ENCODE data around the gene LMTK3. TPM values are rescaled to one million over a fixed set of nuclear protein-coding genes. Genes with fewer than 3 reads are reported as not detected.
A peak's percentile ranks its signal among the peaks of the same experiment; 100 is the strongest.

Gene LMTK3
- total and polyA plus RNA-seq, 2 experiments from 2014 or later: 1.6 to 11.8 TPM

DNA sequence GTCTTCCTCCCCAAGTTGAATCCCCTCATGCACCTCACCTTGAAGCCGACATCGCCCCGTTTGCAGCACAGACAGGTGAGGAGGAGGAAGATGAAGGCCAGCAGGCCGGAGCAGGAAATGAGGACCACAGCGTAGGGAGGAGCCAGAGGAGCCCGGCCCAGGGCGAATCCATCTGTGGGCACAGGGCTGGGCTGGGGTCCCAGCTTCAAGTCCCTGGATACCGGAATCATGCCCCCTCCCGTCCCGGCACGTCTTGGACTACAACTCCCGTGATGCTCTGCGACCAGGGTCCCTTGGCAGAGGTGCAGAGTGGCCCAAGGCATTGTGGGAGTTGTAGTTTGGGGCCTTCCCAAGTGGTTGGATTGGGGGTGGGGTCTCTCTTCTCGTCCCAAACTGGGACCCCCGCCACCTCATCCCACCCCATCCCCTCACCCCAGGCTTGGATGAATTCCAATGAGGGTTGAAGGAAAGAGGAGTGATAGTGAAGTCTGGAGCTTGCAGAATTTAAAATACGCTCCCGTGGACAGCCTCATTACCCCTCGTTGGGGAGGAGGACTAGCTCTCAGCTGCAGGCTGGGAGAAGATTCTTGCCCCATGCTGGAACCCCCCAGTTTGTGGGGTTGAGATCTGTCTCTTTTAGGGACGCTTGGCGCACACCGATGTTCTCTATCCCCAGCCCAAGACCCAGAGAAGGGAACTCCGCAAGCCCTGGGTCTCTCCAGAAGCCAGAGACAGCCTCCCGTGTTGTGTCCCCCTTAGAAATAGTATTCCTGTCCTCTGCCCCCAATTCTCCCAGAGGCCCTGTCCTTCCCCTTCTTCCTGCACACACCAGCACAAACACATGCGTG, 990 bp downstream of the LMTK3 start:
- Histone ChIP-seq H3K9me2 (ENCODE audit: insufficient read depth) (no peaks in the 10 kb centered on the region), H3K27me3 (ENCODE audit: insufficient read depth) (peaks cover 11% of the 10 kb centered on the region), H3K27ac (ENCODE audit: low read depth) (no peak overlapping the region), H3K4me2 (peak overlapping the region; percentile 99), H3K36me3 (ENCODE audit: insufficient read depth) (no peaks in the 10 kb centered on the region), H3K79me2 (replicated peaks; ENCODE audit: insufficient read depth) (no peaks in the 10 kb centered on the region), H3K4me3 (peak overlapping the region; percentile 86), H4K20me1 (replicated peaks; ENCODE audit: insufficient read depth) (no peaks in the 10 kb centered on the region), H3K4me1 (ENCODE audit: insufficient read depth) (no peaks in the 10 kb centered on the region), H2AFZ (peak overlapping the region; percentile 96), H3F3A (replicated peaks; ENCODE audit: low read depth) (peaks cover 9% of the 10 kb centered on the region; the same call in 1 of the 2 replicates)
- TF ChIP-seq, protein P1, sequence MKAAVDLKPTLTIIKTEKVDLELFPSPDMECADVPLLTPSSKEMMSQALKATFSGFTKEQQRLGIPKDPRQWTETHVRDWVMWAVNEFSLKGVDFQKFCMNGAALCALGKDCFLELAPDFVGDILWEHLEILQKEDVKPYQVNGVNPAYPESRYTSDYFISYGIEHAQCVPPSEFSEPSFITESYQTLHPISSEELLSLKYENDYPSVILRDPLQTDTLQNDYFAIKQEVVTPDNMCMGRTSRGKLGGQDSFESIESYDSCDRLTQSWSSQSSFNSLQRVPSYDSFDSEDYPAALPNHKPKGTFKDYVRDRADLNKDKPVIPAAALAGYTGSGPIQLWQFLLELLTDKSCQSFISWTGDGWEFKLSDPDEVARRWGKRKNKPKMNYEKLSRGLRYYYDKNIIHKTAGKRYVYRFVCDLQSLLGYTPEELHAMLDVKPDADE (IDR thresholded peaks at IDR 0.05): peak; percentile 95
- TF ChIP-seq CREB1 (CRISPR knock-in tag; IDR thresholded peaks at IDR 0.05; ENCODE audit: low read depth): 0 out of 2 replicates have a peak, but pooled peaks have one; percentile 16
- no peak for TF ChIP-seq JUNB (IDR thresholded peaks at IDR 0.05; ENCODE audit: unreplicated experiment)
- no peak for TF ChIP-seq EZH2 (IDR thresholded peaks at IDR 0.05; ENCODE audit: low read depth, unreplicated experiment)
- TF ChIP-seq, protein P2, sequence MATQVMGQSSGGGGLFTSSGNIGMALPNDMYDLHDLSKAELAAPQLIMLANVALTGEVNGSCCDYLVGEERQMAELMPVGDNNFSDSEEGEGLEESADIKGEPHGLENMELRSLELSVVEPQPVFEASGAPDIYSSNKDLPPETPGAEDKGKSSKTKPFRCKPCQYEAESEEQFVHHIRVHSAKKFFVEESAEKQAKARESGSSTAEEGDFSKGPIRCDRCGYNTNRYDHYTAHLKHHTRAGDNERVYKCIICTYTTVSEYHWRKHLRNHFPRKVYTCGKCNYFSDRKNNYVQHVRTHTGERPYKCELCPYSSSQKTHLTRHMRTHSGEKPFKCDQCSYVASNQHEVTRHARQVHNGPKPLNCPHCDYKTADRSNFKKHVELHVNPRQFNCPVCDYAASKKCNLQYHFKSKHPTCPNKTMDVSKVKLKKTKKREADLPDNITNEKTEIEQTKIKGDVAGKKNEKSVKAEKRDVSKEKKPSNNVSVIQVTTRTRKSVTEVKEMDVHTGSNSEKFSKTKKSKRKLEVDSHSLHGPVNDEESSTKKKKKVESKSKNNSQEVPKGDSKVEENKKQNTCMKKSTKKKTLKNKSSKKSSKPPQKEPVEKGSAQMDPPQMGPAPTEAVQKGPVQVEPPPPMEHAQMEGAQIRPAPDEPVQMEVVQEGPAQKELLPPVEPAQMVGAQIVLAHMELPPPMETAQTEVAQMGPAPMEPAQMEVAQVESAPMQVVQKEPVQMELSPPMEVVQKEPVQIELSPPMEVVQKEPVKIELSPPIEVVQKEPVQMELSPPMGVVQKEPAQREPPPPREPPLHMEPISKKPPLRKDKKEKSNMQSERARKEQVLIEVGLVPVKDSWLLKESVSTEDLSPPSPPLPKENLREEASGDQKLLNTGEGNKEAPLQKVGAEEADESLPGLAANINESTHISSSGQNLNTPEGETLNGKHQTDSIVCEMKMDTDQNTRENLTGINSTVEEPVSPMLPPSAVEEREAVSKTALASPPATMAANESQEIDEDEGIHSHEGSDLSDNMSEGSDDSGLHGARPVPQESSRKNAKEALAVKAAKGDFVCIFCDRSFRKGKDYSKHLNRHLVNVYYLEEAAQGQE (IDR thresholded peaks at IDR 0.05; ENCODE audit: unreplicated experiment): no peak
- no peak for TF ChIP-seq STAT1 (IDR thresholded peaks at IDR 0.05; ENCODE audit: unreplicated experiment)
- Mint-ChIP-seq H3K27me3 (ENCODE audit: insufficient read depth, low read depth, poor library complexity) (peaks cover 22% of the 10 kb centered on the region), H3K27ac (0 out of 2 replicates have a peak overlapping the region, but pooled peaks have one; percentile 34), H3K36me3 (ENCODE audit: low read depth) (peaks cover 5% of the 10 kb centered on the region; the same call in 2 of the 3 replicates), H3K4me1 (peaks cover 17% of the 10 kb centered on the region), H3K9me3 (no peaks in the 10 kb centered on the region), H3K4me3 (peak overlapping the region; percentile 83)
- DNase-seq (ENCODE audit: low spot score) (peak; percentile 92), ATAC-seq (peak; percentile 49)

DNA sequence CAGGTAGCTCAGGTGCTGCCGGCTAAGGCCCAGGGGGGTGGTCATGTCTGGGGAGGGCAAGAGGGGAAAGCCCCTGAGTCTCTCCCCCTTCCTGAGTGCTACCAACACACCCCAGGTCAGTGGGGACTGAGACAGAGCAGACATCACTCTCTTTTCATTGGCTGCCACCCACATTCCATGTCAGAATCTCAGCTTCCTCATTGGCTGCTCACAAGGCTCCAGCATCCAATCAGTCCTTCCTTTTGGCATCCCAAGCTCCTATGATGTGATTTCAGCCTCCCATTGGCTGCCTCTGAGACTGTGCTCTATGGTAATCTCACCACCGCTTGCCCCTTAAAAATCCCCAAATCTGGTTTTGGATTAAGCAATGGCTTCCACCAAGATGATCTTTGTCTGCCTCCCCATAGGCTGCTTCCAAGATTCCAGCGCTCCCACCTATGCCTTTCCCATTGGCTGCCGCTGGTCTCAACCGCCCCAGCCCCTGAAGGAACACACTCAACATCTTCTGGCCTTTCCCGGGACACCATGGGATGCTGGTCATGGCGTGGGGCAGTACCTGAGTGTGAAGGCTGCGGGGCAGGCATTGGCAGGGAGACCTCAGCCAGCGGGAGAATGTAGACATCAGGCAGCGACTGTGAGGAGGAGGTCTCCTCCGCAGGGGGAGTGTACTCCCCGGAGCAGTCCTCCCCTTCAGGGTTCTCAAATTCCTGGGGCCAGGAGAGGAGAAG, 2.0 kb downstream of the LMTK3 start:
- no peaks in the 10 kb centered on the region for H3K9me2 ChIP-seq (ENCODE audit: insufficient read depth)
- H4K20me1 ChIP-seq (replicated peaks; ENCODE audit: insufficient read depth): no peaks in the 10 kb centered on the region
- H3K27me3 ChIP-seq (ENCODE audit: insufficient read depth): peaks cover 11% of the 10 kb centered on the region
- peak overlapping the region; percentile 72; the same call in 1 of the 2 replicates for H2AFZ ChIP-seq
- Mint-ChIP-seq H3K36me3 (ENCODE audit: low read depth) (peaks cover 5% of the 10 kb centered on the region; the same call in 2 of the 3 replicates), H3K9me3 (no peaks in the 10 kb centered on the region), H3K27ac (no peak overlapping the region), H3K4me3 (peak overlapping the region; percentile 83), H3K4me1 (peaks cover 17% of the 10 kb centered on the region), H3K27me3 (ENCODE audit: insufficient read depth, low read depth, poor library complexity) (peaks cover 22% of the 10 kb centered on the region)
- H3F3A ChIP-seq (replicated peaks; ENCODE audit: low read depth): peaks cover 9% of the 10 kb centered on the region; the same call in 1 of the 2 replicates
- H3K79me2 ChIP-seq (replicated peaks; ENCODE audit: insufficient read depth): no peaks in the 10 kb centered on the region
- ATAC-seq (peak; percentile 14), DNase-seq (ENCODE audit: low spot score) (peak; percentile 78)
- no peak overlapping the region for H3K27ac ChIP-seq (ENCODE audit: low read depth)
- no peaks in the 10 kb centered on the region for H3K4me1 ChIP-seq (ENCODE audit: insufficient read depth)
- TF ChIP-seq NANOG (IDR thresholded peaks at IDR 0.05; ENCODE audit: borderline replicate concordance): no peak
- TF ChIP-seq, protein P1 (IDR thresholded peaks at IDR 0.05): no peak
- TF ChIP-seq STAT1 (IDR thresholded peaks at IDR 0.05; ENCODE audit: unreplicated experiment): no peak
- TF ChIP-seq, protein P3, sequence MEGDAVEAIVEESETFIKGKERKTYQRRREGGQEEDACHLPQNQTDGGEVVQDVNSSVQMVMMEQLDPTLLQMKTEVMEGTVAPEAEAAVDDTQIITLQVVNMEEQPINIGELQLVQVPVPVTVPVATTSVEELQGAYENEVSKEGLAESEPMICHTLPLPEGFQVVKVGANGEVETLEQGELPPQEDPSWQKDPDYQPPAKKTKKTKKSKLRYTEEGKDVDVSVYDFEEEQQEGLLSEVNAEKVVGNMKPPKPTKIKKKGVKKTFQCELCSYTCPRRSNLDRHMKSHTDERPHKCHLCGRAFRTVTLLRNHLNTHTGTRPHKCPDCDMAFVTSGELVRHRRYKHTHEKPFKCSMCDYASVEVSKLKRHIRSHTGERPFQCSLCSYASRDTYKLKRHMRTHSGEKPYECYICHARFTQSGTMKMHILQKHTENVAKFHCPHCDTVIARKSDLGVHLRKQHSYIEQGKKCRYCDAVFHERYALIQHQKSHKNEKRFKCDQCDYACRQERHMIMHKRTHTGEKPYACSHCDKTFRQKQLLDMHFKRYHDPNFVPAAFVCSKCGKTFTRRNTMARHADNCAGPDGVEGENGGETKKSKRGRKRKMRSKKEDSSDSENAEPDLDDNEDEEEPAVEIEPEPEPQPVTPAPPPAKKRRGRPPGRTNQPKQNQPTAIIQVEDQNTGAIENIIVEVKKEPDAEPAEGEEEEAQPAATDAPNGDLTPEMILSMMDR (conservative IDR thresholded peaks at IDR 0.05; ENCODE audit: low read depth in 2 of 2): no peak
- H3K4me3 ChIP-seq: peak overlapping the region; percentile 86
- H3K36me3 ChIP-seq (ENCODE audit: insufficient read depth): no peaks in the 10 kb centered on the region
- peak overlapping the region; percentile 99 for H3K4me2 ChIP-seq

All from GM23338 (cell line).